ENCODE measurements around the gene VPS4B. TPM values are rescaled to one million over a fixed set of nuclear protein-coding genes. Genes with fewer than 3 reads are reported as not detected.

VPS4B gene
- total RNA-seq: 42.5 and 47.8 TPM in 2 replicates

GRCh38 chr18:63422087-63422863 lies at the start of gene VPS4B:
VPS4B (minus strand) TSS chr18:63422476; CDS start chr18:63422259, 217 bp downstream.

GRCh38 chr18:63367053-63367953 lies 55.0 kb downstream of the VPS4B start, which contains the start of gene KDSR:
KDSR (minus strand) TSS chr18:63367206; CDS start chr18:63367118, 88 bp downstream.

Other genes starting within 250 kb of the VPS4B start
- 1.6 TPM in 2 replicates for gene BCL2, start 102.7 kb downstream of the VPS4B start, total RNA-seq
- gene KDSR, start 55.3 kb downstream of the VPS4B start, total RNA-seq: 23.4 and 42.2 TPM in 2 replicates
- gene SERPINB5, start 54.5 kb upstream of the VPS4B start, total RNA-seq: not detected in 2 replicates
- gene SERPINB12, start 119.9 kb upstream of the VPS4B start, total RNA-seq: not detected in 2 replicates
- not detected in 2 replicates for gene SERPINB13, start 164.9 kb upstream of the VPS4B start, total RNA-seq
- not detected in 2 replicates for gene SERPINB4, start 221.8 kb upstream of the VPS4B start, total RNA-seq
- gene SERPINB3, start 239.4 kb upstream of the VPS4B start, total RNA-seq: not detected in 2 replicates